ENCODE results near the gene CEP85.

- TF ChIP-seq CTCF (IDR thresholded peaks at IDR 0.05) (no peak), POLR2A (IDR thresholded peaks at IDR 0.05) (peak in 1 of 4 donors; percentile 26)
These were observed 84.5 kb downstream of the CEP85 start for GRCh38 chr1:26318338-26319064.

Data from esophagus squamous epithelium (tissue), 4 donors.